Neuron (in vitro differentiated cells): Measurements from ENCODE around the gene DAW1.
"Not testable (repeated sequence)": the region's sequence is repeated elsewhere in the genome, so short reads cannot be mapped to it uniquely, and the experiment has no call there.

ENCODE experiments used
- H2AFZ ChIP-seq: one replicate; pipeline ENCODE4 v1.6.1; 2013; ENCODE audit warnings: low read depth, mild to moderate bottlenecking, inconsistent platforms, low read length, moderate library complexity
- H3K27me3 ChIP-seq: one replicate; pipeline ENCODE4 v1.6.1; 2013; ENCODE audit warnings: low read length; ENCODE audit not compliant: insufficient read depth
- H3K36me3 ChIP-seq: one replicate; pipeline ENCODE4 v1.6.1; 2013; ENCODE audit warnings: low read length; ENCODE audit not compliant: insufficient read depth
- H3K4me1 ChIP-seq: one replicate; pipeline ENCODE4 v1.6.1; 2013; ENCODE audit warnings: low read length; ENCODE audit not compliant: insufficient read depth
- H3K4me3 ChIP-seq: 2 replicates; pipeline ENCODE4 v1.5.1; 2013; ENCODE audit warnings: mild to moderate bottlenecking, low read length, moderate library complexity
- H3K9me3 ChIP-seq: one replicate; pipeline ENCODE4 v1.6.1; 2013; ENCODE audit warnings: low read length

Gene DAW1

DNA sequence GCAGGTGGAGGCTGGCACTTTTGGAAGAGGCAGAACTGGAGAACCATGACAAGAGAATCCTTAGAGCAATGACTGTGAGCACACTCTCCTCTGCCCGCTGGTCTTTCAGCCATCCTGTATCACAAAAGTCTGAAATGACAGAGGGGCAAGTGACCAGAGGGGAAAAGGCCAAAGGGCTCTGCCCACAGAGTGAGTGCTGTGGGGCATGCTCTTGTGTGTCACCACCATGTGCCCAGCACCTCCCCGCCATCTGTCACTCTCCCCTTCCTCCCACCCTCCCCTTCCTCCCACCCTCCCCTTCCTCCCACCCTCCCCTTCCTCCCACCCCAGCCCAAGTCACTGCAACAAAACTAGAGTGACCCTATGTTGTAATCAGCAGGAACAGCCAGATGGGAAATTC, 31.9 kb downstream of the DAW1 start:
- H2AFZ ChIP-seq, result no peak overlapping the region
- no peaks in the 10 kb centered on the region for H3K9me3 ChIP-seq
- H3K27me3 ChIP-seq, result no peaks in the 10 kb centered on the region
- H3K36me3 ChIP-seq, result no peaks in the 10 kb centered on the region
- H3K4me1 ChIP-seq, result no peaks in the 10 kb centered on the region
- H3K4me3 ChIP-seq, result no peak overlapping the region

DNA sequence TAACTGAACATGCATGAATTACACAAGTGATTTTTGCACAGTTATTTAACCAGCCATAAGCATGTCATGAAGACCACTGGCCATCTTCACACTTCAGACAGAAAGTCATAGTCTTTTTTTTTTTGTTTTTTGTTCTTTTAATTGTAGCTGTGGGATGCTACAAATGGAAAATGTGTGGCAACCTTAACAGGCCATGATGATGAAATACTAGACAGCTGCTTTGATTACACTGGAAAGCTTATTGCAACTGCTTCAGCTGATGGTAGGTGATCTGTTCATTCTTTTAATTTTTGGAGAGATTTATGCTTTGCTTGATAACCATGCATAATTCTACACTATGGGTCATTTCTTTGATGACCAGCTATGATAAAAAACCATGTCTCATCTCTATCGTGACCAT, 35.6 kb downstream of the DAW1 start:
- H3K9me3 ChIP-seq, result no peaks in the 10 kb centered on the region
- no peaks in the 10 kb centered on the region for H3K36me3 ChIP-seq
- H2AFZ ChIP-seq, result no peak overlapping the region
- no peaks in the 10 kb centered on the region for H3K4me1 ChIP-seq
- no peaks in the 10 kb centered on the region for H3K27me3 ChIP-seq
- no peak overlapping the region for H3K4me3 ChIP-seq

GRCh38 chr2:227908266-227909054, 37.0 kb downstream of the DAW1 start:
- Histone ChIP-seq H3K4me3 (no peak overlapping the region), H3K4me1 (no peaks in the 10 kb centered on the region), H3K27me3 (no peaks in the 10 kb centered on the region), H3K9me3 (no peaks in the 10 kb centered on the region), H2AFZ (no peak overlapping the region), H3K36me3 (no peaks in the 10 kb centered on the region)

DNA sequence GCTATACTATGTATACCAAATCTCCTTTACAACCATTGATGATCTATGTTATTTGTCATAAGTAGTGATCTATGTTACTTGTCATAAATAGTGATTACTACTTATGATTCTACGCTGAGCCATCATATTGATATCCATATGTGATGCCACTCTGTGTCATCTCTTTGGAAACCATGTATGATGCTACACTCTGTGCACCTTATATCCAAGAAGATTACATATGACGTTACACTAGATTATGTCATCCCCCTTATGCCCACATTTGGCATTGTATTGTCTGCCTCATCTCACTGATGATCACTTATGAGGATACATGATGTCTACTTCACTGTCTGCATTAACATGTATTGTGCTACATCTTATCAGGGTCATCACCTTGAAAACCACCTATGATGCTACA, 42.9 kb downstream of the DAW1 start:
- Histone ChIP-seq H3K27me3 (no peaks in the 10 kb centered on the region), H2AFZ (no peak overlapping the region), H3K9me3 (no peaks in the 10 kb centered on the region), H3K36me3 (no peaks in the 10 kb centered on the region), H3K4me1 (no peaks in the 10 kb centered on the region), H3K4me3 (no peak overlapping the region)

DNA sequence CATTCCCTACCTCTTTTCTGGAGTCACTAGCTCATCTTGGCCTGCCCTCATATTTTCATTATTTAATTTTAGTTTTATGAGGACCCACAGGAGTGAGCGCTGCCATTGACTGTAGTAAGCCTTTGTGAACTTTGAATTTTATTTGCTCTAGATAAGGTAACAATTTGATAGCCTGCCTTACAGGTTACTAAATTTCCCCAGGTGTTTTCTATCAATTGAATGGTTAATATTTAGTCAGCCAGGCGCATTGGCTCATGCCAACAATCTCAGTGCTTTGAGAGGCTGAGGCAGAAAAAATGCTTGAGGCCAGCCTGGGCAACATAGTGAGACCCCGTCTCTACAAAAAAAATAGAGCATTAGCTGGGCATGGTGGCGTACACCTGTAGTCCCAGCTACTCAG, 50.2 kb downstream of the DAW1 start:
- Histone ChIP-seq H3K36me3 (no peaks in the 10 kb centered on the region), H3K4me1 (no peaks in the 10 kb centered on the region), H3K27me3 (no peaks in the 10 kb centered on the region), H3K9me3 (no peaks in the 10 kb centered on the region), H2AFZ (no peak overlapping the region), H3K4me3 (no peak overlapping the region)

DNA sequence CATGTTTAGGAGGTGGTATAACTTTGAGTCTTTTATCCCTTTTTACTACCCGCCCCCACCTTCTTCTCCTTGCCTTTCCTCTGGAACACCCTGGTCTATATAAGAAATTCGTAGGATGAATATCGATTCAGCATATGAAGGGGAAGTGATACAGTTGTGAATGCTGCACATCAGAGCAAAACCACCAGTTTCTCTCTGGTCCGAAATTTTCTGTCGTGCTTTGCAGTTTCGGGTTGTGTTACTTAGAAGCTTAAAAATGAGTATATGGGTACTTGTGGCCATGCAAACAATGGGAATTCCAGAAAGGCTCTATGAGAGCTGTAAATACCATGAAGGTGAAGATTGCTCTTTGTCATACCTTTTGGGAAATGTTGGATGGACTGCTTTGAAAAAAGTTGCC, 60.6 kb downstream of the DAW1 start:
- H3K4me1 ChIP-seq, result no peaks in the 10 kb centered on the region
- H3K27me3 ChIP-seq, result no peaks in the 10 kb centered on the region
- H3K4me3 ChIP-seq, result no peak overlapping the region
- H3K9me3 ChIP-seq, result no peaks in the 10 kb centered on the region
- no peaks in the 10 kb centered on the region for H3K36me3 ChIP-seq
- no peak overlapping the region for H2AFZ ChIP-seq

- Histone ChIP-seq H3K4me3 (no peak overlapping the region), H3K27me3 (no peaks in the 10 kb centered on the region), H3K4me1 (no peaks in the 10 kb centered on the region), H3K36me3 (no peaks in the 10 kb centered on the region), H3K9me3 (no peaks in the 10 kb centered on the region), H2AFZ (no peak overlapping the region)
Observed at GRCh38 chr2:227932403-227932802, 61.0 kb downstream of the DAW1 start.

GRCh38 chr2:227933884-227934283, 62.5 kb downstream of the DAW1 start:
- H3K27me3 ChIP-seq, result no peaks in the 10 kb centered on the region
- no peaks in the 10 kb centered on the region for H3K36me3 ChIP-seq
- H3K4me3 ChIP-seq, result no peak overlapping the region
- no peak overlapping the region for H2AFZ ChIP-seq
- H3K4me1 ChIP-seq, result no peaks in the 10 kb centered on the region
- H3K9me3 ChIP-seq, result no peaks in the 10 kb centered on the region

GRCh38 chr2:227936249-227936648, 64.8 kb downstream of the DAW1 start:
- not testable (repeated sequence) for H3K4me3 ChIP-seq, H2AFZ ChIP-seq, H3K4me1 ChIP-seq, H3K27me3 ChIP-seq, H3K9me3 ChIP-seq, H3K36me3 ChIP-seq

GRCh38 chr2:227939271-227940027, 68.0 kb downstream of the DAW1 start:
- H3K27me3 ChIP-seq, result no peaks in the 10 kb centered on the region
- no peak overlapping the region for H2AFZ ChIP-seq
- no peaks in the 10 kb centered on the region for H3K36me3 ChIP-seq
- no peaks in the 10 kb centered on the region for H3K9me3 ChIP-seq
- no peaks in the 10 kb centered on the region for H3K4me1 ChIP-seq
- H3K4me3 ChIP-seq, result no peak overlapping the region

GRCh38 chr2:227942021-227942420, 70.6 kb downstream of the DAW1 start:
- Histone ChIP-seq H2AFZ (no peak overlapping the region), H3K9me3 (no peaks in the 10 kb centered on the region), H3K4me1 (no peaks in the 10 kb centered on the region), H3K27me3 (no peaks in the 10 kb centered on the region), H3K36me3 (no peaks in the 10 kb centered on the region), H3K4me3 (no peak overlapping the region)

DNA sequence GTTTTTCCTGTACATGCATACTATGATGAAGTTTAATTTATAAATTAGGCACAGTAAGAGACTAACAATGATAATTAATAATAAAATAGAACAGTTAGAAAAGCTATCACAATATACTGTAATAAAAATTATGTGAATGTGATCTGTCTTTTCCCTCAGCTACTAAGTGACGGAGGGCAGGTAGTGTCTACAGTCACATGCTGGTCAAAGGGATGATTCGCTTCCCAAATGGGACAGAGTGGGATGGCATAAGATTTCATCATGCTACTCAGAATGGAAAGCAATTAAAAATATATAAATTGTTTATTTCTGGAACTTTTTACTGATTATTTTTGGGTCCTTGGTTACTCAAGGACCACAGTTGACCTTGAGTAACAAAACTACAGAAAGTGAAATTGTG, 71.5 kb downstream of the DAW1 start:
- Histone ChIP-seq H3K4me1 (no peaks in the 10 kb centered on the region), H3K9me3 (no peaks in the 10 kb centered on the region), H3K4me3 (no peak overlapping the region), H3K36me3 (no peaks in the 10 kb centered on the region), H3K27me3 (no peaks in the 10 kb centered on the region), H2AFZ (no peak overlapping the region)

GRCh38 chr2:227960317-227960716, 88.9 kb downstream of the DAW1 start:
- Histone ChIP-seq H3K9me3 (no peaks in the 10 kb centered on the region), H3K36me3 (no peaks in the 10 kb centered on the region), H3K4me1 (no peaks in the 10 kb centered on the region), H2AFZ (no peak overlapping the region), H3K4me3 (no peak overlapping the region), H3K27me3 (no peaks in the 10 kb centered on the region)
